CD4-positive, alpha-beta T cell treated with Interleukin-6 for 4 hours (primary cell): ENCODE results near the gene ATP2A3.
"Not testable (repeated sequence)": the region's sequence is repeated elsewhere in the genome, so short reads cannot be mapped to it uniquely, and the experiment has no call there.

Source experiments
- DNase-seq: peaks from one replicate; pipeline ENCODE4 v3.0.0-alpha.2; 2020; ENCODE audit warnings: mixed read lengths

The ATP2A3 gene

DNA sequence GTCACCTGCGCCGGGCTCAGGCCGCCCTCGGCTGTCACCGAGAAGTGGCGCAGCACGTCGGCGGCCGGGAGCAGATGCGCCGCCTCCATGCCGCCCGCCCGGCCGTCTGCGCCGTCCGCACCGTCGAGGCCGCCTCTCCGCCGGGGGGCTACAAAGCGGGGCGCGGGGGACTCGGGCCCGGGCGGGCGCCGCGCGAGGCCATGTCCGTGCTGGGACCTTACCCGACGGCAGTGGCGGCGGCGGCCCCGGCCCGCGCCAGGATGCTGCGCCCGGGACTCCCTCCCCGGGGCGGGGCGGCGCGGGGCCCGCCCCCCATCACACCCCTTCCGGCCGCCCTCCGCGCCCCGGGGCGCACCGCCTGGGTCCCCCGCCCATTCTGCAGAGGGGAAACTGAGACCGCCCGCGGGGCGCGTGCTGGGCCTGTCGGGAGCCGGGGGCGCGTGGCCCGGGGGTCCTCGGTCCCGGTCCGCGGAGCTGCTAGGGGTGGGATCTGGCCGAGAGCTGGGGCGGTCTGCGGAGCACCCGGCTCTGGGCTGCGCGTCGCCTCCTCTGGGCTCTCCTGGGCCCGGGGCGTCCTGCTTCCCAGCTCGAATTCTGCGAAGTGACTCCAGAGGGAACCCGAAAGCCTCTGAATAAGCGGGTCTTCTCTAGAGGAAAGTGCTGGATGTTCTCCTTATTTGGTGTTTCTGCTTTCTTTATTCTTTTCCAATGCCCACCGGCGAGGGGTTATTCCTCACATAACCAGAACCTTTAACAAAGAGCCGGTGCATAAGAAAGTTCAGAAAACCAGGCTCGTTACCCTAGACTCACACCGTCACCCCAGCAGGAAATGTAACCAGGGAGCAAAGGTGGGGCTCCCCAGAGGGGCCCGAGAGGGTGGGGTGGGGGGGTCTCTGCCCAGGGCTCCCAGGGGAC lies at the start of gene ATP2A3:
Gene ATP2A3, minus strand, starts transcription at position 235 of the 915 bp plus-strand sequence. Its CDS starts 146 bp downstream, at position 89.
- DNase-seq = peak; percentile 82

DNA sequence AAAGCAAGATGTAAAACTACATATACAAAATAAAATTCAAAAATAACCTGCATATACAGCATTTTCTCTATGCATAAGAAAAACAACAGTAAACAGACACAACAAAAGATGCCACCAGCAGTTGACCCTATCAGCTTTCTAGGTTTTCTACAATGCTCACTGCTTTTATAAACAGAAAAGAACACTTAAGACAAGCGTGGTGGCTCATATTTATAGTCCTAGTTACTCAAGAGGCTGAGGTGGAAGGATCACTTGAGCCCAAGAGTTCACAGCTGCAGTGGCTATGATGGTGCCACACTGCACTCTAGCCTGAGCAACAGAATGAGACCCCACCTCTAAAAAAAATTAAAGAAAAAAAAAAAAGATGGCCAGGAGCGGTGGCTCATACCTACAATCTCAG lies 46.5 kb upstream of the ATP2A3 start:
- DNase-seq = no peak

DNA sequence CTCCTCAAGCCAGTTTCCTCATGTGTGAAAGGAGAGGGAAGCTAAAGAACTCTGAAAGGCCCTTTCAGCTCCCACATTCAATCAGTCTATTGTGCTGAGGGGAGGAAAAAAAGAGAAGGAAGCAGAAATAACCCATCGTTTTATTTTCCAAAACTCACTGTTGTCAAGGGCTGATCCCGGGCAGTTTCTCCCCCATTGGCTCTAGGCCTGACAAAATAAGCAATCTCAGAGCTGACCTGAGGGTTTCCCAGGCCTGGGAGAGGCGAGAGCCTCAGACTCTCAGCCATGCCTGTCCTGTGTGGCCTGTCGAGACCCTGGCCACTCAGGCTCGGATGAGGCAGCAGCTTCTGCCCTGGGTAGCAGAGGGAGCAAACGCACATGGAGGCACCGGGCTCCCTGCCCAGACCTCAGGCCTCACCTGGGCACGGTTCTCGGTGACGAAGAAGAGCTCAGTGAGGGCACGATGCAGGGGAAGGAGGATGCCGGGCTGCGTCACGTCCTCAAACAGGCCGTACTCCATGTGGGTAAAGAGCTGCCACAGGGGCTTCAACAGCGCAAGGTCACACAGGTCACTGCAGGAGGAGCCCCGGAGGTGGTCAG lies 45.0 kb upstream of the ATP2A3 start:
- no peak for DNase-seq

DNA sequence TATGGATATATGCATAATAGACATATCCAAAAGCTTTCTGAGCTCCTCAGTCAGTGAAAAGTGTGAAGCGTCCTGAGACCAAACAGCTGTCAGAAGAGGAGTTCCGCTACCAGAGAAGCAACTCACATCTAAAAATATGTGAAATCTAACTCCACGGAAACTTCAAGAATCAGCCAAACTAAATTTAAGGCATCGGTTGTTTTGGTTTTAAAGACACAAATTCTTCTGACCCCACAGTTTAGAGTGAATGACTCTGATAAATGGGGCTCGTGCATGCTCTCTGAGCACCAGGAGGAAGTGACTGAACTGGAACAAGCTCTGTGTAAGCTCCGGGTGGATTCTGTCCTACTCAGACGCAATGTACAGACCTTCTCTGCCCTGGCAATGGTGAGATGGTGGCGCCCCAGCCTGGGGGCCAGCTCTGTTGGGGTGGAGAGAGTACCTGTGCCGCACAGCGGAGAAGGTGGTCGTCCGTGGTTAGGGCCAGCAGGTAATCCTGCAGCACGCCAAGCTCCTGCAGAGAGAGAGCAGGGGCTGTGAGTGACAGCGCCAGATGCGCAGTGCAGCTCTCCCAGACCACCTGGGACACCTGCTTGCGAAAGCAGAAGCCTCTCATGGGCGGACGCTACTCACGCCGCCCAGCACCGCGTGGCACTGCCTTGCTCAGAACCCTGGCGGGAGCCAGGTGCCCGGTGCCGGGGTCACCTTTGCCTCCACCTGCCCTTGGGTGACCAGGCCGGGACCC lies 44.4 kb upstream of the ATP2A3 start:
- no peak for DNase-seq

DNA sequence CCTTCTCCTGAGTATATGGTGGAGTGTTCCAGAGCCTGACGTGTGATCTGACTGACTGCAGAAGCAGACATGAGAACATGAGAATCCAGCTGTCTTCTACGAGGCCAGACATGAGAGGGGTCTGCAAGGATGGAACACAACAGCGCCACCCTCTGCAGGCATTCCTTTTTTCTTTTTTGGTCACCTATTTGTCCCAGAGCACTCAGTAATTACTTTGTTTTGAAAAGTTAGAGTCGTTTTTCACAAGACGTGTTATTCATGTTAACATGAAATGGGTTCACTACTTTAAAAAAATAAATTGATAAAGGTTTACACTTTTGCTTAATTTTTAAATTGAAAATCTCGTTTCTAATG lies 43.8 kb upstream of the ATP2A3 start:
- DNase-seq = no peak

DNA sequence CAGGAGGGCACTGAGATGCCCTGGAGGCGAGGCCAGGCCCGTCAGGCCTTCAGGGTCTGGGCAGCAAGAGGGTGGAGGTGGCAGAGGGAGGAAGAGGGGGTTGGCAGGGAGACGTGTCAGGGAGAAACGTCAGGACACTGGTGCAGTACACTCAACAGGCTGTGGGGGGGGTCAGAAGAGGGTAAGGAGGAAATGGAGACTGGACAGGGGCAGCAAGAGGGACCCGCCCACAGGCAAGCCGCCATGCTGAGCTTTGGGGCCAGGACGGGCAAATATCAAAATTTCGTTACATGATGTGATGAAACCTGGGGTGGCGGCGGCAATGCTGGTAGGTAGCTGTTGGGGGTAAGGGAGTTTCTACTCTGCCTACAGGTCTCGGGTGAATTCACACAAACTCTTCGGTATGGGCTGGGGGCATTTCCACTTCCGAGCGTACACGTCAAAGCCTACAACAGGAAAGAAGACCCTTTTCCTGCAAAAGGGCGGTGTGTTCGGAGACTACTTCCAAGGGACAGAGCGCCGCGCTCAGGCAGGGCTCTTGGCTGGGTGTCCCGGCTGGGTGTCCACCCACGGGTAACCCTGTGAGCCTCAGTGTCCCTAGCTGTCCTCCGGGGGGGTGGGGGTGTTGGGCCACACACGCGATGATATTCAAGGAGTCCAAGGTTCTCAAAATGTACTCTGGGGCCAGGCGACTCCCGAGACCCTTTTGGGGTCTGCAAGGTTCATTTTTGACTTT lies 43.3 kb upstream of the ATP2A3 start:
- DNase-seq = no peak

DNA sequence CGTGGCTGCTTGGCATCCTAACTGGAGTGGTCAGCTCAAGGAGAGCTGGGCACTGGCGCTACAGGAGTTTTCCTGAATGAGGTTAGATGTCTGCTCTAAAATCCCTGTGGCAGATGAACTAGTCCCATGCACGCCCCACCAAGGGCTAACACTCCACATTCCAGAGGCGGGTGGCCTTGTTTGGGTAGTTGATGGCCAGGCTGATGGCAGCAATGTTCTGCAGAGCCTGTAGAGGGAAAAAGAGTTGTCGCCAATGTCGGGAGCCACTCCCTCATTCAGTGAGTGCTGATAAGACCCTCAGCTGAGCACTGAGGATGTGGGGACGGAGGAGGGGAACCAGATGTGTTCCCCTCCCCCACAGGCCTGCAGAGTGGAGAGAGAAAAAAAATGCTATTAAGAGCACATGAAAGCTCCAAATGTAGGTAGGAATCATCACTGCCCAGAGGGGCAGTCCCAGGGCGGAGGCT lies 42.5 kb upstream of the ATP2A3 start:
- DNase-seq = no peak

DNA sequence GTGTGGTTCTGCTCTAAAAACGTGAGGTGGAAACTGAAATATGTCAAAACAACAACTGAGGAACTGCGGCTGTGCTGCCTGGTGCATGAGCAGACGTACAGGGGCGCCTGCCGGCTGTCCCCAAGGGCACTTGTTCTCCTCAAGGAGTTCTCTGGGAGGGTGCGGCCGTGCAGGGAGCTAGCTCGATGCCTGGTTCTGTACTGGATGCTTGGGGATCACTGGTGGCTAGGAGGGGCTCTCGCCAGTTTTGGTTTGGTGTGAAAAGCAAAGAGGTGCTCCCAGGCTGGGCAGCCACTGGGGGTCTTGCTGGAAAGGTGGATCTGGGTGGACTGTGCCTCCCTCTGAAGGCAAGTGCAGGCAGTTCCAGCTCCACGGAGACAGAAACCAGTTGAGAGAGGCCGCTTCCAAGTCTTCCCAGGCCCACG lies 41.9 kb upstream of the ATP2A3 start:
- DNase-seq = no peak

DNA sequence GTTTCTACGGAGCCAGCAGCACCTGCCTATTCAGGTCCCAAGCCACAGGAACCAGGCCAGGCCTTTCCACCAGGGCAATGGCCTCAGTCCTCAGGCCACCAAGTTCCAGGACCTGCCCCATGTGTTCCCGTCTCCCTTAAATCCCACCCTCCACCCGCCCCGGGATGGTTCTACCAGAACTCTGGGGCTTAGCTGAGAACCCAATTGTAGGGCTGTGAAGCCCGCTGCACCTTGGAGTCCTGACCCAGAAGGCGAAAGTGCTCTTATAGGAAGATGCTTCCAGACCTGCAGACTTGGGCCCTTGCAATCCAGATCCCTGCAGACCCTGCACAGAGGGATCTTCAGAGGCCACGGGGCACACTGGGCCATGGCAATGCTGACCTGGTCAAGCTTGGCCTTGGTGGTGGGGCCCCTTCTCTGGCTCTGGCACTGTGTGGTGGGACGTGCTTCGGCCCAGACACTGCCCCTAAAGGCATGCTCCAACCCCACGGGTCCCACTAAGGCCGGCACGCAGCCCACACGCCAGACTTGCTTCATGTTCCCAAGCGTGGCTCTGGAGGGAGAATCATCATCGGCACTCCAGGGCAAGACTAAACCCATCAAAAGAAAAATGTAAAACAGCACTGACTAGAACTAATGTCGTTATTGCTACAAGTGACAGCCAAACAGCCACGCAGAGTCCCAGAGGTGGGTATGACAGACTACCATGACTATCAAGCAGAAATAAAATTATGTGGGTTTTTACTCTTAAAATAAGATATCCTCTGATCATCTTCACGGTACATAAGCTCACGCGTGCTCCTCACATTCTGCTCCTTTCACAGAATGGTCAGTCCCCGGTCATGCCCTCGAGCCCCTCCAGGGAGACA lies 41.3 kb upstream of the ATP2A3 start:
- no peak for DNase-seq

DNA sequence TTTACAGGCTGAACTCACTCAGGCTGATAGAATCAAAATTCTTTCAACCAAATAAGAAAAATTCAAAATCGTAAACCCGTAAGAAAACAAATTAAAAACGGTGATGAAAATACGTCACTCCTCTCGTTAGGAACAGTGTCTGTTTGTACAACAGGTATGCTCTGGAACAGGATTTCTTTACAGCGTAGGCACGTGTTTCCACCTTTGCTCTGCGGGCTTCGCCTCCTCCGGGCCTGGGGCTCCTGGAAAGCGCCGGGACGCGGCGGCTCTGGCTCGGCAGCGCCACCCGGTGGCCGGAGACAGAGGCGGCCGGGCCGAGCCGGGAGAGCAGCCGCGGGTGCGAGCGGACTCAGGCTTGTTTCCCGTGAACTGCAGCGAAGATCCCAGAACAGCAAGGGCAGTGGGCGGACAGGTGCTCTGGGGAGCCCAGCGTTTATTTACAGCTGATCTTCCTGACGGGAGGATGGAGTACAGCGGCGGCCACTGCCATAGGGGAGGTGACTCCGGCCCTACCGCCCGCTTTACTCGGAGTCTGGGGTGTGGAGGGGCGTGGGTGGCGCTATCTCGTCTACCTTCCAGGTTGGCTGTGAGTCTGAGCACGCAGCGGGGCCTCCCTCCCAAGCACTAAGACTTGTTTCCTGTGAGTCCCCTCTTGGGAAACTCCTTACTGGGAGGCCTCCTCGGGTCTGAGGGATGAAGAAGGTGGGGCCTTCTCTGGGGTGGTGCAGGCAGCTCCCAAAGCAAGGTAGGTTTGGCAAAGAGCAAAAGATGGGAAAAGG lies 40.5 kb upstream of the ATP2A3 start:
- DNase-seq = peak; percentile 71

DNA sequence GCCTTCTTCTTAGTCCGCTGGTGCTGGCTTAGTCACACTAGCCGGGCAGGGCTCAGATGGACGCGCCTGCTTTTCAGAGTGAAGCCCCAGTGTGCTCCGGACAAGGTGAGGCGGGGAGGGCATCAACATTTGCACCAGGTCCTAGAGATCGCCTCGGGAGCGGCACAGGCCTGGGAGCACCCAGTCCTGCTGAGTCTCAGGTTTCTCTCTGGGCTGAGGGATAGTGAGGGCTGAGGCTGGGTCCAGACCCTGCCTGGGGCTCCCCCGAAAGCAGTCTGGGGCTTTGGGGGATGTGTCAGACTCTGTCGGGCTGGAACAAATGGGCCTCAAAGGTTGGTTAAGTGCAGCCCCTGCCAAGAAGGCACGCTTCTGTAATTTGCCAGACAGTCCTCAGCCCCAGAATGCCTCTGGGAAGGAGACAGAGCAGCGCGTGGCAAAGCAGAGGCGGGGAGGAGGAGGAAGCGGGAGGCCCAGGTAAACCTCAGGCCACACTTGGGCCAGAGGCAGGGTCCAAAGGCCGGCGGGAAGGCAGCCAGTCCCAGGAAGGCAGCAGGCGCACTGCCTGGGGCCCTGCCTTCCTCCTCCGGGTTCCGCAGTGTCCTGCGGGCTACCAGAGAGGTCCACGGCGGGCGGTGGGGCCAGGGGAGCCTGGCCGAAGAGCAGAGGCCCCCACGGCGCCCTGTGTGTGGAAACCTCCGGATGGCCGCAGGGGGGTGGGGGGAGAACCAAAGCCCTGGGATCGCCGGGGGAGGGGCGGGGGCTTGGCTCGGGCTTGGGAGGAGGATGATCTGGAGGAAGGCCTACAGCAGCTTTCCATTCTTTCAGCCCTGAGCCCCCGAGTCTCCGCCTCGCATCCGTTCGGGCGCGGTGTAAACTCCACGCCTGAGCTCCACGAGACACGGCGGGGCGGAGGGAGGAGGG lies 39.5 kb upstream of the ATP2A3 start:
- DNase-seq = no peak

DNA sequence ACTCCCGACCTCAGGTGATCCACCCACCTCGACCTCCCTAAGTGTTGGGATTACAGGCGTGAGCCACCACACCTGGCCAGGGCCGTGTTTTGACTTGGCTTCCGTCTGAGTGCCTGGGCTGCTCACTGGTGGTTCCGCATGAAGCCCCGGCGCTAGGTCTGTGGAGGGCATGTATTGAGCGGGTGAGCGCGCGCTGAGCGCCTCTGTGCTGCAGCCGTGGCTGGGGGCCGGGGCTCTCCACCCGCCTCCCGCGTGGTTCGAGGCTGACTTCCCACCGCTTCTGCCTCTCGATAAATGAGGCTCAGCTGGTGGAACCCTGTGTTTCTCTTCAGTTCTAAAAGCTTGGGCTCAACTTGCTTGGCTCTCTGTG lies 38.9 kb upstream of the ATP2A3 start:
- no peak for DNase-seq

DNA sequence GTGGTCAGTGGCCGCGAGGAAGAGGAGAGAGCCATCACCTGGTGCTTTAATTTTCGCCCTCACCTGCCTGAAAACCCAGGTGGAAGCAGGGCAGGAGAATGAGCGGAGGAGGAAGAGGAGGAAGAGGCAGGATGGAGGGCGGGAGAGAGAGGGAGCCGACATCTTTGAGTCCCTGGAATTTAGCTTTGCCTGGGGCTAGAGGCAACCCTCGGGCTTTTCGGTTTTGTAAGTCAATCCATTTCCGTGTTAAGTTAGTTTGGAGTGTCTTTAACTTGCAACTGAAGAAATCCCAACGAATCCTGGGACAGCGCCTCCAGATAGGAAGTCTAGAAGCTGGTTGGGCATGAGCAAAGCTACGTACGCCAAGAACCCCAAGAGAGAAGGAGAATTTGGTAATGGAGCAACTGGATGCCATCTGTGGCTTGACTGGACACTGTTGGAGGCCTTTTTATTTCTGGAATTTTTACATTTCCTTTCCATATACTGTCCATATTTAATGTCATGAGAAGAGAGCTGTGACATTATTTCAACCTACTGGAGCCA lies 36.9 kb upstream of the ATP2A3 start:
- no peak for DNase-seq

DNA sequence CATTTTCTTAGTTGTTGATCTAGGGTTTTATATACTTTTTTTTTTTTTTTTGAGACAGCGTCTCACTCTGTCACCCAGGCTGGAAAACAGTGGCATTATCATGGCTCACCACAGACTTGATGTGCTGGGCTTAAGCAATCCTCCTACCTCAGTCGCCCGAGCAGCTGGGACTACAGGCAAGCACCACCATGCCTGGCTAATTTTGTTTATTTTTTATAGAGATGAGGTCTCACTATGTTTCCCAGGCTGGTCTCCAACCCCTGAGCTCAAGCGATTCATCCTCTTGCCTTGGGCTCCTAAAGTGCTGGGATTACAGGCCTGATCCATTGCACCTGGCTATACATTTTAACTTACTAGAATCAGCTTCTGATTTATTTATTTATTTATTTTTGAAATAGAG lies 34.2 kb upstream of the ATP2A3 start:
- DNase-seq = no peak

DNA sequence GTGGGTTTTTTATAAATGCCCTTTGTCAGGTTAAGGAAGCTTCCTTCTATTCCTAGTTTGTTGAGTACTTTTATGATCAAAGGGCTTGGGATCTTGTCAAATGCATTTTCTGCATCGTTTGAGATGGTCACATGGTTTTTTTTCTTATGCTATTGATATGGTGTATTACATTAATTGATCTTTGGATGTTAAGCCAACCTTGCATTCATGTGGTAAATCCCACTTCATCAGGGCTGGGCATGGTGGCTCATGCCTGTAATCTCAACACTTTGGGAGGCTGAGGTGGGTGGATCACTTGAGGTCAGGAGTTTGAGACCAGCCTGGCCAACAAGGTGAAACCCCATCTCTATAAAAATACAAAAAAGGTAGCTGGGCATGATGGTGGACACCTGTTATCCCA lies 30.8 kb upstream of the ATP2A3 start:
- no peak for DNase-seq

DNA sequence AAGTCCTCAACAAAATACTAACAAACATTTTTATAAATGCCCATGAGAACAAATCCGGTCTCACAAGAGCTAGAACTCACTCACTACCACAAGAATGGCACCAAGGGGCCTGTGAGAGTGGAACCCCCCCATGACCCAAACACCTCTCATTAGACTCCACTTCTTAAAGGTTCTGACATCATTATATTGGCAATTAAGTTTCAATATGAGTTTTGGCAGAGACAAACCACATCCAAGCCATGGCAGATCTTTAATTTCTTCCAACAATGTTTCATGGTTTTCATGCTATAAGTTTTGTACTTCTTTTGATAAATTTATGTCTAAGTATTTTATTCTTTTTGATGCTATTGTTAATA lies 30.0 kb upstream of the ATP2A3 start:
- DNase-seq = no peak

DNA sequence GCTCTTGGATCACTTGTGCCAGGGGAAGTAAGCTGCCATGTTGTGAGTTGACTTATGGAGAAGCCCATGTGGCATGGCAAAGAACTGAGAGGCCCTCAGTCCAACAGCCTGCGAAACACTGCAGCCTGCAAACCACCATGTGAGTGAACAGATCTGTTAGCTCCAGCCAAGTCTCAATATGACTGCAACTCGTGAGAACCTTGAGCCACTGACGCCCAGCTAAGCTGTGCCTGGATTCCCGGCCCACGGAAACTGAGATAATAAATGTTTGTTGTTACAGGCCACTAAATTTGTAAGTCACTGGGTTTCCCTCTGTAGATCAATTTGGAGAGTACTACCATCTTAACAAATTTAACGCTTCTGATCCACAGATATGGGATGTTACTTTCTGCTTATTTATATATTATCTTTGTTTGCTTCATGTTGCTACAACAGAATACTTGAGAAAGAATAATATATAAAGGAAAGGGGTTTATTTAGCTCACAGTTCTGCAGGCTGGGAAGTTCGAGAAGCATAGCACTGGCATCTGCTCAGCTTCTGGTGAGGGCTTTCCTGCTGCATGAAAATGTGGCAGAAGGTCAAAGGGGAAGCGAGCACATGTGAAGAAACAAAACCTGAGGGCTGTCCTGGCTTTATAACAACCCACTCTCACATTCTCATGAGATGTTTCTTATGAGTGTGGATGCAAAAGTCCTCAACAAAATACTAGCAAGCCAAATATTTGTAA lies 29.4 kb upstream of the ATP2A3 start:
- DNase-seq = no peak

DNA sequence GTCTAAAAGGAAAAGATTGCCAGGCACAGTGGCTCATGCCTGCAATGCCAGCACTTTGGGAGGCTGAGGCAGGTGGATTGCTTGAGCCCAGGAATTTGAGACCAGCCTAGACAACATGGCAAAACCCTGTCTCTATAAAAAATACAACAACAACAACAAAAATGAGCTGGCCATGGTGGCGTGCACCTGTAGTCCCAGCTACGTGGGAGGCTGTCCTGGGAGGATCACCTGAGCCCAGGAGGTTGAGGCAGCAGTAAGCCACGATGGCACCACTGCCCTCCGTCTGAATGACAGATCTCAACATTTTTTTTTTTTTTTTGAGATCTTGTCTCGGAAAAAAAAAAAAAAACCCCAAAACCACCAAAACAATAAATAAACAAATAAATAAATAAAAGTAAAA lies 28.1 kb upstream of the ATP2A3 start:
- no peak for DNase-seq

DNA sequence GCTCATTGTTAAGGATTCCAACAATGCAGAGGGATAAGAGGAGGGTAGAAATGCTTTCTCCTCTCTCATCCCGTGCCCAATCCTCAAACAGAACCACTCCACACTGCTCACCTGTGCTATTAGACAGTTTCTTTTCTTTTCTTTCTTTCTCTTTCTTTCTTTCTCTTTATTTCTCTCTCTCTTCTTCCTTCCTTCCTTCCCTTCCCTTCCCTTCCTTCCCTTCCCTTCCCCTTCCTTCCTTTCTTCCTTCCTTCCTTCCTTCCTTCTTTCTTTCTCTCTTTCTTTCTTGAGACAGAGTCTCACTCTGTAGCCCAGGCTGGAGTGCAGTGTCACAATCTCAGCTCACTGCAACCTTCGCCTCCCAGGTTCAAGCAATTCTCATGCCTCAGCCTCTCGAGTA lies 27.5 kb upstream of the ATP2A3 start:
- DNase-seq = not testable (repeated sequence)
